ENCODE measurements around the gene DAPK1. TPM values are rescaled to one million over a fixed set of nuclear protein-coding genes. Genes with fewer than 3 reads are reported as not detected.
A peak's percentile ranks its signal among the peaks of the same experiment; 100 is the strongest.

The DAPK1 gene
- polyA plus RNA-seq, 1 of the 3 experiments (the other 2 are of a cell fraction): 0.61 TPM

DNA sequence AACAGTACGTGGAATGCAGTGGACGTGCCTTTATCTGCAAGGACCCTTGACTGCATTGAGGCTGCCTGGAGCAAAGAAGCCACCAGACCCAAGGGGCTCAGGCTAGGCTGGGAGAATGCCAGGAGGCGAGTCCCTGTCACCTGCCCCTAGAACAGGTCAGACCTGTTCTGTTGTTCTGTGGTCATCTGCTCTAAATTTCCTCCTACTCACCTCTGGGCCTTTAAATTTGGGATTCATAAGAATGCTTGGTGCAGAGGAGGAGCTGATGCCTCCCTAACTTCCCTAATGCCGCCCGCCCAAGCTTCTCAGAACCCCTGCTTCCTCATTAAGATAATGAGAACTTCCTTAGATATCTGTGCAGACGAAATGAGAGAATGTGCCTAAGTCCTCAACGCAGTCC, 32.0 kb downstream of the DAPK1 start (continued):
- TF ChIP-seq, protein P1, sequence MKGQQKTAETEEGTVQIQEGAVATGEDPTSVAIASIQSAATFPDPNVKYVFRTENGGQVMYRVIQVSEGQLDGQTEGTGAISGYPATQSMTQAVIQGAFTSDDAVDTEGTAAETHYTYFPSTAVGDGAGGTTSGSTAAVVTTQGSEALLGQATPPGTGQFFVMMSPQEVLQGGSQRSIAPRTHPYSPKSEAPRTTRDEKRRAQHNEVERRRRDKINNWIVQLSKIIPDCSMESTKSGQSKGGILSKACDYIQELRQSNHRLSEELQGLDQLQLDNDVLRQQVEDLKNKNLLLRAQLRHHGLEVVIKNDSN (IDR thresholded peaks at IDR 0.05; ENCODE audit: borderline replicate concordance, low read depth): no peak
- TF ChIP-seq, protein P2, sequence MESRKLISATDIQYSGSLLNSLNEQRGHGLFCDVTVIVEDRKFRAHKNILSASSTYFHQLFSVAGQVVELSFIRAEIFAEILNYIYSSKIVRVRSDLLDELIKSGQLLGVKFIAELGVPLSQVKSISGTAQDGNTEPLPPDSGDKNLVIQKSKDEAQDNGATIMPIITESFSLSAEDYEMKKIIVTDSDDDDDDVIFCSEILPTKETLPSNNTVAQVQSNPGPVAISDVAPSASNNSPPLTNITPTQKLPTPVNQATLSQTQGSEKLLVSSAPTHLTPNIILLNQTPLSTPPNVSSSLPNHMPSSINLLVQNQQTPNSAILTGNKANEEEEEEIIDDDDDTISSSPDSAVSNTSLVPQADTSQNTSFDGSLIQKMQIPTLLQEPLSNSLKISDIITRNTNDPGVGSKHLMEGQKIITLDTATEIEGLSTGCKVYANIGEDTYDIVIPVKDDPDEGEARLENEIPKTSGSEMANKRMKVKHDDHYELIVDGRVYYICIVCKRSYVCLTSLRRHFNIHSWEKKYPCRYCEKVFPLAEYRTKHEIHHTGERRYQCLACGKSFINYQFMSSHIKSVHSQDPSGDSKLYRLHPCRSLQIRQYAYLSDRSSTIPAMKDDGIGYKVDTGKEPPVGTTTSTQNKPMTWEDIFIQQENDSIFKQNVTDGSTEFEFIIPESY (IDR thresholded peaks at IDR 0.05; ENCODE audit: borderline replicate concordance, low read depth): no peak
- TF ChIP-seq JUND (IDR thresholded peaks at IDR 0.05): no peak
- TF ChIP-seq NRF1 (IDR thresholded peaks at IDR 0.05; ENCODE audit: low read depth, low read length): no peak

DNA sequence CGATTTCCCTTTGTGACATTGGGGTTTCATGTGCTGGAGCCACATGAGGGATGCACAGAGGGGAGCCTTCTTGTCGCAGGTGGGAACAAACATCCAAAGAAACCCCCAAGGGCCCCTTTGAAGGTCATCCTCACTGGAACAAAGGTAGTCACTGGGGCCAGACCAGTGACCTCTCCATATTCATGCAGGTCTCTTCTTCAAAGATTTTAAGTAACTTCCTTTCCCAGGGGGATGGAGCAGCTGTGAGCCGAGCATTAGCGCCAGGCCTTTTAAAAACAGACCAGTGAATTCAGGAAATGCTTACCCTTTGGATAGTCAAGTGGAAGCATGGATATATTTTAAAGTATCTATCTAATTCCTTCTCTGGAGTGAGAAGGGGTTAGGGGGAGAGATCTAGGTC, 33.0 kb downstream of the DAPK1 start:
- no peak overlapping the region for H2AFZ ChIP-seq (ENCODE audit: low read depth)
- H3K4me3 ChIP-seq (ENCODE audit: low read depth in 2 of 2, low read length in 1 of 2): no peak overlapping the region
- no peaks in the 10 kb centered on the region for H4K20me1 ChIP-seq (ENCODE audit: insufficient read depth)
- H3K27me3 ChIP-seq (ENCODE audit: insufficient read depth): no peaks in the 10 kb centered on the region
- H3K4me2 ChIP-seq: no peak overlapping the region
- ChIA-PET POLR2A (no interaction called here), CTCF (no interaction called here)
- H3K36me3 ChIP-seq (replicated peaks in 1 of 2; ENCODE audit: control insufficient read depth in 1 of 2, insufficient read depth in 2 of 2, low read length in 1 of 2): no peaks in the 10 kb centered on the region
- H3K9me3 ChIP-seq: no peaks in the 10 kb centered on the region
- H3K27ac ChIP-seq (ENCODE audit: low read depth in 2 of 2, low read length in 1 of 2): no peak overlapping the region; a peak in 1 of 4 replicates
- H3K9ac ChIP-seq: no peak overlapping the region
- H3K4me1 ChIP-seq (ENCODE audit: control insufficient read depth in 1 of 2, insufficient read depth in 2 of 2, low read depth in 1 of 2, low read length in 1 of 2): peaks cover 11 to 26% of the 10 kb centered on the region in 2 experiments; a peak in 3 of 4 replicates
- no peak for DNase-seq
- no peaks in the 10 kb centered on the region for H3K9me2 ChIP-seq
- H3F3A ChIP-seq (replicated peaks; ENCODE audit: insufficient read depth): no peaks in the 10 kb centered on the region
- H3K79me2 ChIP-seq (ENCODE audit: insufficient read depth): no peaks in the 10 kb centered on the region
- TF ChIP-seq RCOR1 (IDR thresholded peaks at IDR 0.05; ENCODE audit: low read length): no peak
- TF ChIP-seq NRF1 (IDR thresholded peaks at IDR 0.05; ENCODE audit: low read depth, low read length): no peak
- TF ChIP-seq EP300 (IDR thresholded peaks at IDR 0.05; ENCODE audit: borderline replicate concordance in 1 of 2, low read depth in 1 of 2, low read length in 1 of 2): no peak
- no peak for TF ChIP-seq GATA2 (CRISPR knock-in tag; IDR thresholded peaks at IDR 0.05)
- 67% methylated on average over 4 of the region's 4 CpGs for WGBS (ENCODE audit: low lambda C conversion rate)

DNA sequence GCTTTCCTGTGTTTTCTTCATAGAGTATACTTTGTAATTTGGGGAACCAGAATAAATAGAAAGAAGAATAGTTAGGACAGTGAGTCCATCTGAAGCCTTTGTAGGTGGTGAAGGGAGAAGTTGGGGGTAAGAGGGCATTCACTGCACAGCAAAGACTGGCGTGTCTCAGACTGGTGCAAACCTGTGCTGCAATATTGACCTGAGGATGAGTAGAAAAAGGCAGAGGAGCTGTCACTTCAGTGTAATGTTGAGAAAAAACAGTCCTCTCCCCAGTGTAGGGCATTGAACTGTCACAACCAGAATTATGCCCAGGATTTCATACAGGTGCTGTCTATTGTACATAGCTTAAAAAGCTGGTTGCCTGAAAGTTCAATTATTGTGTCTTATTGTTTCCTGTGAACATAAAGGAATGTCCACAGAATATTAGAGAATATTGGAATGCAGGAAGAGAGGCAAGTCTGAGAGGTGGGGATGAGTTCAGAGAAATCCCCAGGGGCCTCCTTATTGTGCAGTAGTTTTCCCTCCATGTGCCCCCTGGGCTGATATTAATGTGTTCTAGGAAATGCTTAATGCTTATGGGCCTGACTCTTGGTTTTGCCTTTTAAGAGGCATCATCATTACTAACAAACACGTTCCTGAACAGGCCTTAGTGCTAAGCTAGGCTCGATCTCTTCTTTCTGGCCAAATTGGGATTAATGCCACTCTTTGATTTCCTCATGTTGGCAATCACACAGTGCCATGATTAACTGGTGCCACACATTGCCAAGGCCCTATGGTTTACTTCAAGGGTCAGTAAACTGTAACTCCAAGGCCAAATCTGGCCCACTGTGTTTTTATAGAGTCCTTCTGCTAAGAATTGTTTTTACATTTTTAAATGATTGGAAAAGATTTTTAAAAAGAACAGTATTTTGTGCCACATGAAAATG, 34.0 kb downstream of the DAPK1 start:
- H3K4me2 ChIP-seq: no peak overlapping the region
- DNase-seq: no peak
- no peaks in the 10 kb centered on the region for H3K9me2 ChIP-seq
- 50% methylated on average over 3 of the region's 3 CpGs for WGBS (ENCODE audit: low lambda C conversion rate)
- no peaks in the 10 kb centered on the region for H3K36me3 ChIP-seq (replicated peaks in 1 of 2; ENCODE audit: control insufficient read depth in 1 of 2, insufficient read depth in 2 of 2, low read length in 1 of 2)
- H3K4me1 ChIP-seq (ENCODE audit: control insufficient read depth in 1 of 2, insufficient read depth in 2 of 2, low read depth in 1 of 2, low read length in 1 of 2): peaks cover 15 to 31% of the 10 kb centered on the region in 2 experiments; a peak in 3 of 4 replicates
- ChIA-PET POLR2A (no interaction called here), CTCF (interaction anchor here (1.3 kb wide), 1 partner anchor 35 kb away, joined by 4 read pairs; the partner anchor contains the start of gene DAPK1)
- H3K9me3 ChIP-seq: no peaks in the 10 kb centered on the region
- peak overlapping the region in 1 of 2 experiments; percentile 39; a peak in 2 of 4 replicates for H3K27ac ChIP-seq (ENCODE audit: low read depth in 2 of 2, low read length in 1 of 2)
- no peaks in the 10 kb centered on the region for H4K20me1 ChIP-seq (ENCODE audit: insufficient read depth)
- no peaks in the 10 kb centered on the region for H3K27me3 ChIP-seq (ENCODE audit: insufficient read depth)
- H3F3A ChIP-seq (replicated peaks; ENCODE audit: insufficient read depth): no peaks in the 10 kb centered on the region
- no peak overlapping the region for H3K9ac ChIP-seq
- H3K79me2 ChIP-seq (ENCODE audit: insufficient read depth): no peaks in the 10 kb centered on the region
- no peak overlapping the region for H3K4me3 ChIP-seq (ENCODE audit: low read depth in 2 of 2, low read length in 1 of 2)
- no peak overlapping the region for H2AFZ ChIP-seq (ENCODE audit: low read depth)
- TF ChIP-seq GABPA (IDR thresholded peaks at IDR 0.05; ENCODE audit: low read depth): no peak
- TF ChIP-seq EP300 (IDR thresholded peaks at IDR 0.05; ENCODE audit: borderline replicate concordance in 1 of 2, low read depth in 1 of 2, low read length in 1 of 2): no peak
- no peak for TF ChIP-seq NRF1 (IDR thresholded peaks at IDR 0.05; ENCODE audit: low read depth, low read length)
- no peak for TF ChIP-seq TEAD4 (IDR thresholded peaks at IDR 0.05; ENCODE audit: borderline replicate concordance, insufficient read depth)
- TF ChIP-seq, protein P3, sequence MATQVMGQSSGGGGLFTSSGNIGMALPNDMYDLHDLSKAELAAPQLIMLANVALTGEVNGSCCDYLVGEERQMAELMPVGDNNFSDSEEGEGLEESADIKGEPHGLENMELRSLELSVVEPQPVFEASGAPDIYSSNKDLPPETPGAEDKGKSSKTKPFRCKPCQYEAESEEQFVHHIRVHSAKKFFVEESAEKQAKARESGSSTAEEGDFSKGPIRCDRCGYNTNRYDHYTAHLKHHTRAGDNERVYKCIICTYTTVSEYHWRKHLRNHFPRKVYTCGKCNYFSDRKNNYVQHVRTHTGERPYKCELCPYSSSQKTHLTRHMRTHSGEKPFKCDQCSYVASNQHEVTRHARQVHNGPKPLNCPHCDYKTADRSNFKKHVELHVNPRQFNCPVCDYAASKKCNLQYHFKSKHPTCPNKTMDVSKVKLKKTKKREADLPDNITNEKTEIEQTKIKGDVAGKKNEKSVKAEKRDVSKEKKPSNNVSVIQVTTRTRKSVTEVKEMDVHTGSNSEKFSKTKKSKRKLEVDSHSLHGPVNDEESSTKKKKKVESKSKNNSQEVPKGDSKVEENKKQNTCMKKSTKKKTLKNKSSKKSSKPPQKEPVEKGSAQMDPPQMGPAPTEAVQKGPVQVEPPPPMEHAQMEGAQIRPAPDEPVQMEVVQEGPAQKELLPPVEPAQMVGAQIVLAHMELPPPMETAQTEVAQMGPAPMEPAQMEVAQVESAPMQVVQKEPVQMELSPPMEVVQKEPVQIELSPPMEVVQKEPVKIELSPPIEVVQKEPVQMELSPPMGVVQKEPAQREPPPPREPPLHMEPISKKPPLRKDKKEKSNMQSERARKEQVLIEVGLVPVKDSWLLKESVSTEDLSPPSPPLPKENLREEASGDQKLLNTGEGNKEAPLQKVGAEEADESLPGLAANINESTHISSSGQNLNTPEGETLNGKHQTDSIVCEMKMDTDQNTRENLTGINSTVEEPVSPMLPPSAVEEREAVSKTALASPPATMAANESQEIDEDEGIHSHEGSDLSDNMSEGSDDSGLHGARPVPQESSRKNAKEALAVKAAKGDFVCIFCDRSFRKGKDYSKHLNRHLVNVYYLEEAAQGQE (IDR thresholded peaks at IDR 0.05; ENCODE audit: low read depth, low read length): no peak
- no peak for TF ChIP-seq FOXM1 (IDR thresholded peaks at IDR 0.05; ENCODE audit: low read depth)
- no peak for TF ChIP-seq MXI1 (IDR thresholded peaks at IDR 0.05; ENCODE audit: low read depth, low read length)
- TF ChIP-seq FOSL2 (IDR thresholded peaks at IDR 0.05; ENCODE audit: borderline replicate concordance, low read depth): no peak
- no peak for TF ChIP-seq FOXJ3 (CRISPR knock-in tag; IDR thresholded peaks at IDR 0.05)
- TF ChIP-seq GATA2 (CRISPR knock-in tag; IDR thresholded peaks at IDR 0.05): no peak
- no peak for TF ChIP-seq TCF12 (IDR thresholded peaks at IDR 0.05)
- no peak for TF ChIP-seq EZH2phosphoT487 (IDR thresholded peaks at IDR 0.05; ENCODE audit: borderline replicate concordance, low read depth)
- TF ChIP-seq SIN3A (IDR thresholded peaks at IDR 0.05; ENCODE audit: borderline replicate concordance, low read depth, low read length): no peak
- TF ChIP-seq JUND (IDR thresholded peaks at IDR 0.05): no peak

Measured in SK-N-SH (cell line).